Lung (tissue), 12 donors: ENCODE data around the gene WWC2. TPM values are rescaled to one million over a fixed set of nuclear protein-coding genes. Genes with fewer than 3 reads are reported as not detected.

Source experiments
- ATAC-seq: fragments of 200-7000 bp; cut with Tn5 transposase; one replicate; pipeline ENCODE4 v1.9.1; 2020; ENCODE audit warnings: moderate number of reproducible peaks; ENCODE audit not compliant: insufficient read depth, low FRiP score
- DNase-seq, 3 donors: peaks; one replicate each; pipeline ENCODE4 v3.0.0-alpha.2; 2013 to 2017
- H3K27ac ChIP-seq, 2 donors: one replicate each; pipeline ENCODE4 v1.5.1; 2013; ENCODE audit warnings: mild to moderate bottlenecking in 2 of 2, moderate library complexity in 2 of 2, control low read depth in 1 of 2, inconsistent platforms in 1 of 2, low read depth in 1 of 2, low read length in 1 of 2
- H3K27me3 ChIP-seq, 3 donors: one replicate each; pipeline ENCODE4 v1.5.1; 2013; ENCODE audit warnings: low read length in 2 of 3; ENCODE audit not compliant: control insufficient read depth in 3 of 3, insufficient read depth in 3 of 3
- H3K36me3 ChIP-seq, 4 donors: one replicate each; pipeline ENCODE4 v1.5.1; 2013; ENCODE audit warnings: low read length in 4 of 4, mild to moderate bottlenecking in 1 of 4, moderate library complexity in 1 of 4; ENCODE audit not compliant: control insufficient read depth in 4 of 4, insufficient read depth in 4 of 4
- H3K4me1 ChIP-seq, 5 donors: one replicate each; pipeline ENCODE4 v1.5.1; 2013; ENCODE audit warnings: low read length in 5 of 5, mild to moderate bottlenecking in 2 of 5, moderate library complexity in 1 of 5; ENCODE audit not compliant: control insufficient read depth in 5 of 5, insufficient read depth in 5 of 5
- H3K4me3 ChIP-seq: one replicate; pipeline ENCODE4 v1.5.1; 2013; ENCODE audit warnings: mild to moderate bottlenecking, control low read depth, moderate library complexity
- H3K9ac ChIP-seq, 2 donors: one replicate each; pipeline ENCODE4 v1.5.1; 2013; ENCODE audit warnings: low read length in 2 of 2, control low read depth in 1 of 2; ENCODE audit not compliant: insufficient read depth in 1 of 2
- H3K9me3 ChIP-seq, 4 donors: one replicate each; pipeline ENCODE4 v1.5.1; 2013; ENCODE audit warnings: low read length in 3 of 4, mild to moderate bottlenecking in 1 of 4, moderate library complexity in 1 of 4; ENCODE audit not compliant: control insufficient read depth in 4 of 4, insufficient read depth in 3 of 4
- CTCF ChIP-seq: IDR thresholded peaks from 2 replicates; pipeline ENCODE4 v1.5.1; 2012; ENCODE audit warnings: mild to moderate bottlenecking; ENCODE audit errors: control extremely low read depth, extremely low read depth
- WGBS, 2 donors: extraction: QIAGEN DNeasy Blood & Tissue Kit; methylation state at CpG; one replicate each; pipeline ENCODE4 v1.1.7; 2013; 5-methylcytosine and 5-hydroxymethylcytosine counted together
- polyA plus RNA-seq, 2 donors: library from polyadenylated mRNA; stranded (reverse); fragments of 200-250 nt; gene quantifications; one replicate each; pipeline ENCODE4 v1.2.1, GENCODE V29; 2013
- total RNA-seq, 2 donors: library from RNA; depleted of rRNA in 1 of 2; stranded (reverse); fragments of >200 nt in 1 of 2; gene quantifications; one replicate each; pipeline ENCODE4 v1.2.1, GENCODE V29; 2014 to 2021
- donor health status: control.
- donor health status: control.
- donor health status: Bipolar disorder and iron deficiency.
- donor health status: healthy.
- donor health status: DM: yes; HTN: yes; CAD: no.

The WWC2 gene
- total and polyA plus RNA-seq, 4 donors: 15.6 to 124 (median 45.2) TPM

DNA sequence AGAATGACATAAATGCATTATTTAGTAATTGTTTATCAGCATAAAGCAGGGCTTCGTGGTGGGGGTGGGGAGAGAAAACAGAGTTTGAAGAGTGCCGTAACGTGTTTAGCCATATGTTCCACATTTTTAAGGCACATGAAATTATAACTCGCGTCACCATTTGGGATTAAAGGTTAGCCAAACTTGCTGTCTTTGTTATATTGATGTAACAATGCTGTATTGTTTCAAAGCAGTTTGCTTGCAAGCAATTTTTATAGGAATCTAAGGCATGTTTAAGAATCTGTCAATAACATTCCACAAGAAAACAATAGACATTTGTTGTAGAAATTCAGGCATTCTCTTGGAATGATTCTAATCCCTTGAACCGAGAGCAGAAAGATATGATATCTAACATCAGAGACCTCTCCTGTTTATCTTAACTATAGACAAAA is 142.7 kb downstream of the WWC2 start:
- DNase-seq (peak in 2 of 3 donors; percentile 44 to 56), ATAC-seq (no peak)
- H3K27me3 ChIP-seq: no peaks in the 10 kb centered on the region
- 75 to 76% methylated on average over 6 of the region's 6 CpGs for WGBS, 2 donors
- H3K36me3 ChIP-seq: peaks cover 3 to 16% (median 7%) of the 10 kb centered on the region in 4 donors
- no peak overlapping the region for H3K27ac ChIP-seq
- no peak overlapping the region for H3K4me3 ChIP-seq
- peaks cover 3 to 14% (median 5%) of the 10 kb centered on the region in 5 donors for H3K4me1 ChIP-seq
- no peak overlapping the region for H3K9ac ChIP-seq
- peaks cover 0 to 2% (median 0%) of the 10 kb centered on the region in 4 donors for H3K9me3 ChIP-seq
- no peak for TF ChIP-seq CTCF

DNA sequence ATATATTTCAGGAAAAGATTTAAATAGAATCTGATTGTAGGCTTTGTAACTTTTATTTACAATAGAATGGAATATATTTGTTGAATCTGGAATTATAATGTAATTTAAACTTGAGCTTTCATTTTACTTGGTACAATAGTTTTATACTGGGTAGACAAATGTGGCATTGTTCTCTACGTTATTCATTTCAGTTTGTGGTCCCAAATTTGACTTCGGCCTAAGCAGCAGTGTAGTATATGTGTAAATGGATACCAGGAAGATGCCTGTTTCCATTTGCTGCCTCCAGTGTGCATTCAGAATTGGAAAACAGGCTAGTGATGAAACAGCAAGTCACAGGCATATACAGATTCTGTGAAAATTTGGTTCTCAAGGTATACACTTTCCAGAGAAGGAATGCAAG is 143.2 kb downstream of the WWC2 start:
- H3K4me3 ChIP-seq: no peak overlapping the region
- peaks cover 0 to 2% (median 0%) of the 10 kb centered on the region in 4 donors for H3K9me3 ChIP-seq
- H3K9ac ChIP-seq: no peak overlapping the region
- H3K27ac ChIP-seq: no peak overlapping the region
- ATAC-seq: no peak
- WGBS, 2 donors: 80 to 86% methylated on average over 2 of the region's 2 CpGs
- no peak for TF ChIP-seq CTCF
- no peak for DNase-seq
- H3K36me3 ChIP-seq: peaks cover 3 to 16% (median 8%) of the 10 kb centered on the region in 4 donors
- H3K4me1 ChIP-seq: peaks cover 3 to 14% (median 5%) of the 10 kb centered on the region in 5 donors
- no peaks in the 10 kb centered on the region for H3K27me3 ChIP-seq

DNA sequence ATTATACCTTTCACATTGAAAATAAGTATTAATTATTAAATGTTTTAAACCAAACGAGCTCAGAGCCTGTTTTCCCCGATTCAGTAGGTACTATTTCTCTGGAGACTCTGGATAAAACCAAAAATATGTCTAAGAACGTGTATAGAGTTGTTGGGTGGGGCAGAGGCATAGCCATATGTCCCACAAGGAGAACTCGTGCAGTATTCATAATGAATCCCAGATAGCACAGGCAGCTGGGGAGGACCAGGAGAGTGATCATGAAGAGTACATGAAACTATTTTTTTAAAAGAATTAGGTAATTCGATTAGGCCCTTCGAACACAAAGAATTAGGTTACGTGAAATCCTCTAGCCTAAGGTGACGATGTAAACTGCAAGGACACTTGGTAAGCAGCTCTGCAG is 145.0 kb downstream of the WWC2 start:
- Histone ChIP-seq H3K36me3 (peaks cover 5 to 19% (median 12%) of the 10 kb centered on the region in 4 donors), H3K9me3 (no peaks in the 10 kb centered on the region), H3K4me3 (no peak overlapping the region), H3K27ac (no peak overlapping the region), H3K9ac (no peak overlapping the region), H3K4me1 (peaks cover 3 to 14% (median 5%) of the 10 kb centered on the region in 5 donors), H3K27me3 (no peaks in the 10 kb centered on the region)
- DNase-seq (no peak), ATAC-seq (no peak)
- WGBS, 2 donors: 89 to 90% methylated on average over 8 of the region's 8 CpGs
- TF ChIP-seq CTCF: no peak

DNA sequence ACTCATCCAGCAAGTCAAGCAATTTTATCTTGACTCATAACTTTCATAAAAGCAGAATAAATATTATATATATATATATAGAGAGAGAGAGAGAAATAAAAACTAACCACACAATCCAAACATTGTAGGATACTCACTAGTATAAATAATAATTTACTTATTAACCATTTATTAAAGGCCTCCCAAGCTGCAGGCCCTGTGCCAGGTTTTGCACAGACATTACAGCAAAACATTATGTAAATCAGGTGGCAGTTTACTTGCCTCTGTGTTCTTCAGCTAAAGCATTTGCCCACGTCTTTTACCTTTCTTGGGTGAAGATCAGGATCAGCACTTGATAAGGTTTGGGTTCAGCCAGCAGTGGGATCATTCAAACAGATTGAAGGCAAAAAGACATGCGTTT is 145.4 kb downstream of the WWC2 start:
- Histone ChIP-seq H3K27me3 (no peaks in the 10 kb centered on the region), H3K4me1 (peaks cover 3 to 14% (median 5%) of the 10 kb centered on the region in 5 donors), H3K27ac (no peak overlapping the region), H3K36me3 (peaks cover 5 to 19% (median 12%) of the 10 kb centered on the region in 4 donors), H3K9ac (no peak overlapping the region), H3K4me3 (no peak overlapping the region), H3K9me3 (no peaks in the 10 kb centered on the region)
- no peak for DNase-seq
- WGBS, 2 donors: 91 to 92% methylated on average over 2 of the region's 2 CpGs
- ATAC-seq: no peak
- no peak for TF ChIP-seq CTCF
